UCSD-AML1 (cell line): ENCODE measurements around the gene ZNFX1.
A peak's percentile ranks its signal among the peaks of the same experiment; 100 is the strongest.
"Not testable (repeated sequence)": the region's sequence is repeated elsewhere in the genome, so short reads cannot be mapped to it uniquely, and the experiment has no call there.

Source experiments
- DNase-seq: peaks from one replicate; lab custom pipeline; 2025; ENCODE audit not compliant: unreplicated experiment; lab: John Stamatoyannopoulos, UW

The ZNFX1 gene

DNA sequence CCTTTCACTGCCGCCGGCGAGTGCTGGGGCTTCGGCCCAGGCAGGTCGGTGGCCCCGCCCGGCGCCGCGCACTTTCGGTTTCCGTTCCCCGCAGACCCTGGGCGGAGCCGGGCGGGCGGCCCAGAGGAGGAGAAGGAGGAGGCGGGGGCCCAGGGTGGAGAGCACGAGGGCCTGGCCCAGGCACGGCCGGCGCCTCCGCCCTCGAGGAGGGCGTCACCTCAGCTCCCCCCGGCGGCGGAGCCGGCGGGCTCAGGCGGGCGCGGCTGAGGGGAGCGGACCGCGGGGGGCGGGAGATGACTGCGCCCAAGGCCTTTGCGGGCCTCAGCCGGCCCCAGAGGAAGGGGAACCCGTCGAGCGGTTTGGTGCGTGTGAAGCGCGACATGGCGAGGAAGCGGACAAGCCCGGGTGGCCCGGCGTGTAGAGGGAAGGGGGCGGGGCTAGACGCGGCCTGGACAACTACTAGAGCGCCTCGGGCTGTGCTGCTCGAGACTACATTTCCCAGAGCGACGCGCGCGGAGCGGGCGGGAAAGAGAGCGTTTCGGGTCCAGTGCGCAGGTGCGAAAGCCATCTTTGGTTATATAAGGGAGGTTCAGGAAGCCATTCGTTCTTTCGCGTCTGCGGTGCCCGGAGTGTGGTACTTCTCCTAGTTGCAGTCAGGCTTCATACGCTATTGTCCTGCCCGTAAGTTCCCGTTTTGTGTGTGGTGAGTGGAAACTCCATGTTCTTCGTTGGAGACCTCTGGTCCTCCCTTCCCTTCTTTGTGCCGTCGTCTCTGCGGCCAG, at the start of gene ZNFX1:
Gene ZNFX1 (minus strand): TSS at position 22 of the 782 bp plus-strand sequence. CDS start 2,218 bp downstream, outside the sequence.
- peak; percentile 99 for DNase-seq

- no peak for DNase-seq
These were observed 48.2 kb upstream of the ZNFX1 start for GRCh38 chr20:49326026-49326425.

DNA sequence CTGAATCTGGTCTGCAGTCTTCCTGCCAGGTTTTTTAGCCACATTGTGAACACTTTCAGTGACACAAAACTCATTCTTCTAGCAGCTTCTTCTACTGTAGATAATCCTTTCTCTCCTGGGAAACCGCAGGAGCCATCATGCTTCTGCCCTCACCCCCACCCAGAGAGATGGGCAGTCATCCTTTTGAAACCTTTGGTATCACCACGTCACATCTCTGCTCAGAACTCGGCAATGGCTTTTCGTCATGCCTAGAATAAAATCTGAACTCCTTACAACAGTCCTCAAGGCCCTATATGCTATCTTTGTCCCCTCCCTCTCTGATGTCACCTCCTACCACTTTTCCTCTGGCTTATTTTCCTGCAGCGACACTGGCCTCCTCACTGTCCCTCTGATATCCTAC, 46.4 kb upstream of the ZNFX1 start:
- DNase-seq, result no peak

DNA sequence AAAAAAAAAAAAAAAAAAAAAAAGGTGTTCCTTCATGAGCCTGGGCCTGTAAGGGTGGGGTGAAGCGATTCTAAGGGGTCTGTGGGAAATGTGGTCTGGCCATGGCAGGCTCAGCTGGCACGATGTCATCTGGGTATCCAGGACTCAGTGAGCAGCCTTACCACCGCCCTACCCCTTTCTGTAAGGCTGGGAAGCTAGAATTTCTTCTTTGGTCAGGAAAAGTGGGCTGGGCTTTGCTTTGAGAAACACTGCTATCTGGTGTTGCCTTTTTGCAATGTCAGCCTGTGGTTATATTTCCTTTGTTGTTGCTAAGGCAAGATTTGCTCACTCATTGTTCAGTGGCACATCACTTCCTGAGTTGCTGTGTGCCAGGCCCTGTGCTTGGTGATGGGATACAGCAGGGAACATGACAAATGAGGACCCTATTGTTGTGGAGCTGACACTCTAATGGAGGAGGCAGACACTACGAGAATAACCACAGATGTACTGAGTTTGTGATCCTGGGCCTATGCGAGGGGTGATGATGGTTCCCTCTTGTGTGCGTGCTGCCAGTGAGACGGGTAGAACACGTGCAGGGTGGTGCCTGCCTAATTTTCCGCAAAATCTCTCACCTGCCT, 45.9 kb upstream of the ZNFX1 start:
- DNase-seq, result peak; percentile 58

DNA sequence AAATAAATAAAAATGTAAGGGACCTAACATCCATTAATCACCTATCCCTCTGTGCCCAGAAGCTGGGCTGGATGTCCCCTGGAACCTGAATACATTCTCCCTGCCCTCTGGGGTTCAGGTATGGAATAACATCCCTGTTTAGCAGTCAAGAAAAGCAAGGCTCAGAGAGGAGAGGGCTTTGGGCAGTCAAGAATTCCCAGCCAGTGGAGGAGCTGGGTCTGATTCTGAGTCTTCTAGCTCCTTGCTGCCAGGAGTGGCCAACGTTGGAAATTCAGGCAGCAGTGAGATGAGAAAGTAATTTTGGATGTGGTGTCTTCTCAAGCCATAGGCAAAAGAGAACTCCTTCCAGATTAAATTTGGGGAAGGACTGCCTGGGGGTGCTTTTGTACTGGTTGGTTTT, 42.6 kb upstream of the ZNFX1 start:
- peak; percentile 35 for DNase-seq

GRCh38 chr20:49319208-49319809, 41.5 kb upstream of the ZNFX1 start:
- DNase-seq, result no peak

DNA sequence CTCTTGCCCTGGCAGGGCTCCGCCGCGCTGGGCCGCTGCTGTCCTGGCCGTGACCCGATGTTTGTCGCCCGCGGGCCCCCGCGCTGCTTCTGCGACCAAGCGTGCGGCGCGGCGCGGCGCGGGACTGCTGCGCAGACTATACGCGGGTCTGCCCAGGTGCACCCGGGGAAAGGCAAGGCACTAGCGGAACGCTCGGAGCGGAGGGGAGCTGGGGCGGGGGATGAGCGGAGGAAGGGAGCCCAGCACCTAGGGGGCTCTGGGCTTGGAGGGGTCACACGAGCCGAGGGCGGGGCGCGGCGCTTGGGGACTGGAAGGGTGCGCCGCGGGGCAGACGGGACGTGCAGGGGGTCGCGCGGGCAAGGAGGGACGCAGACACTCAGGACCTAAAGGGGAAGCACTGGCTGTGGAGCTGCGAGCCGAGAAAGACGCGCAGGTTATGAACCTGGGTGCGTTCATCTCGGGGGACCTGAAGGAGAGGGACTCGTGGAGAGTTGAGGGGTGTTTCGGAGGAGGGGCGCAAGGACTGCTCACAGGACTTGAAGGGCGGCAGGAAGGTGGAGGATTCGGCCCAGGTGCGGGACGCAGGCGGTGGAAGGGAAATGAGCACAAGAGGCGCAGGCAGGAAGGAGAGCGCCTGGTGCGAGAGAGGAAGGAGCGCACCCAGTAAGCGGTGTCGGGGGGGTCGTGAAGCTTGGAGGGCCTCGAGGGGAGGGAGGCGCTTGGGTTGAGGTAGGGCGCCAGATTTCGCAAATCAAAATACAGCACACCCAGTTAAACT, 40.8 kb upstream of the ZNFX1 start:
- no peak for DNase-seq

- no peak for DNase-seq
These were observed 40.2 kb upstream of the ZNFX1 start for GRCh38 chr20:49318091-49318429.

GRCh38 chr20:49316704-49317103, 38.8 kb upstream of the ZNFX1 start:
- no peak for DNase-seq

DNA sequence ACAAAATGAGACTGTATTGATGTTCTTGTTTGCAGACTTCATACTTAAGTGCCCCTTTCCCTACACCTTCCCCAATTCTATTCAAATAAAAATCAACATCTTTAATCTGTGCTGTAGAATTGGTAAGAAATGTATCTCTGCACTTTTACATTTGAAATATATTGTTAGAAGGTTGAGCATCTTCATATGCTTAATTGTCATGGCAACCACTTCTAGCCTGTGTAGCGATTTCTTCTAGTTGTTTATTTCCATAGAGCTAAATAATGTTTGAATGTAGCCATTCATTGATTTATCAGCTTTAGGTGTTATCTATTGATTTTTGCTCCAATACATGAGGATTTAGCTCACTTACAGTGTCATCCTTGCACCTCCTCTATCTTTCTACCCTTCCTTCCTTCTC, 37.7 kb upstream of the ZNFX1 start:
- DNase-seq, result no peak

DNA sequence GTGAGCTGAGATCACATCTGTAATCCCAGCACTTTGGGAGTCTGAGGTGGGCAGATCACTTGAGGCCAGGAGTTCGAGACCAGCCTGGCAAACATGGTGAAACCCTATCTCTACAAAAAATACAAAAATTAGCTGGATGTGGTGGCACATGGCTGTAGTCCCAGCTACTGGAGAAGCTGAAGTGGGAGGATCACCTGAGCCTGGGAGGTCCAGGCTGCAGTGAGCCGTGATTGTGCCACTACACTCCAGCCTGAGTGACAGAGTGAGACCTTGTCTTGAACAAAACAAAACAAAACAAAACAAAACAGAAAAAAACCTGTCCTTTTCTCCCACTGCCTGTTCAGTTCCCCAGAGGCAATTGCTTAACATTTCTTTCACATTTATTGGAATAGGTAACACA, 36.2 kb upstream of the ZNFX1 start:
- DNase-seq, result not testable (repeated sequence)

GRCh38 chr20:49313283-49313682, 35.4 kb upstream of the ZNFX1 start:
- DNase-seq, result no peak

DNA sequence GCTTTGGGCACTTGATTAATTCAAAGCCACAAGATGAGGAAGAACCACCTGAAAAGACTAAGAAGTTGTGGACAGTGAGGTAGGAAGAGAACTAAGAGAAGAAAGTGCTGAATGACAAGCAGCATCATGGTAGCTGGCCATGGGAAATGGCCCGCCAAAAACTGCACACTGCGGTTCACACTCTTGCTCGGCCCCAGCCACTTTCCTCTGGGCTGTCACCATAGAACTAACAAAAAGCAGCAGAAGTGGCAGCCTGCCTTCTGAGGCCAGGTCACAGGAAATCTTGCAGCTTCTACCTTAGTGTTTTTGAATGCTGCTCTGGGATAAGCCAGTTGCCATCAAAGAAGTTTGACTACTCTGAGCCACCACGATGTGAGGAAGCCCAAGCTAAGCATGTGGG, 34.8 kb upstream of the ZNFX1 start:
- DNase-seq, result no peak

- no peak for DNase-seq
These were observed 32.8 kb upstream of the ZNFX1 start for GRCh38 chr20:49310705-49311104.

DNA sequence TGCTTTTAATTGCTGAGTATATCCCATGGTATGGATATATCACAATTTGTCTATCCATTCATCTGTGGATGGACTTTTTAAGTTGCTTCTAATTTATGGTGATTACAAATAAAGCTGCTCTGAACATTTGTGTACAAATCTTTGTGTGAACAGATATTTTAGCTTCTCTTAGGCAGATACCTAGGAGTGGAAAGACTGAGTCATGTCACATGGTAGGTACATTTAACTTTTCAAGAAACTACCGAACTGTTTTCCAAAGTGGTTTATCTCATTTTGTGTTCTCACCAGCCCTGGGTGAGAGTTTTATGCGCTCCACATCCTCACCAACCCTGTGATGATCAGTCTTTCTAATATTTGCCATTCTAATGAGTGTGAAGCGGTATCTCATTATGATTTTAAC, 31.0 kb upstream of the ZNFX1 start:
- no peak for DNase-seq

GRCh38 chr20:49306903-49307620, 29.2 kb upstream of the ZNFX1 start:
- DNase-seq, result no peak

- DNase-seq, result no peak
These were observed 25.3 kb upstream of the ZNFX1 start for GRCh38 chr20:49303065-49303552.

DNA sequence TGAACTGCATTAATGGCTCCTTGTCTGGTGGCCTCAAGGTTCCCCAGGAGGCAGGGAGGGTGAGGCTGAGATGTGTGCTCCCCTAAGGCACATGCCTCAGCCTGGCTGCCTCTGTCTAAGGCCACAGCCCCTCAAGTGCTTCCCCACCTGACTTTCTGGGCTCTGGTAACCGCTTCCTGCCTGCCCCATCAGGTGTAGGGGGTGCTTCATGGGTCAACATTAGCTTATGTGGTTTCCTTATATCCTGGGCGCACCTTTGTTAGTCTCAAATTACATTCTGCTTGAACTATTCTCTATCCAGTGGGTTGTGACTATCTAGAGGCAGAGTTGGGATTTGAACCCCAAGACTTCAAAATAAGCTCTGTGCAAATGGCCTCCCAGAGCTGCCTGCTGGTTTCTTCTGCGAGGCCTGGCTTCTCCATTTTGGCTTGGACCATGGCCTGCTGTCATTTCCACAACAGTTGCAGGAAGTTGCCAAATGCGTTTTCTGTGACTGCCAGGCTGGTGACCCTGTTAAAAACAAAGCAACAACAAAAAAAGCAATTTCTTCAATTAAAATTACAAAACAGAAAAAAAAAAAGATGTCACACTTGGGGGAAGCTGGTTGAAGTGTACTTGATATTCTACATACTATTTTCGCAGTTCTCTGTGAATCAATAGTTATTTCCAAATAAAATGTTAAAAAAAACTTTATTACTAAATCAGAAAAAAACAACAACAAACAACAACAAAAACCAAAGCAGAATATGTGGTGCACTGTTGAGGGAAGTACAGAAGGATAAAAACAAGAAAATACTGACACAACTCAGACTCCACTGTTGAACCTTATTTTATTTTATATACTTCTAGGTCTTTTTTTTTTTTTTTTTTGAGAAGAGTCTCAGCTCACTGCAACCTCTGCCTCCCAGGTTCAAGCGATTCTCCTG, 20.0 kb upstream of the ZNFX1 start:
- no peak for DNase-seq

DNA sequence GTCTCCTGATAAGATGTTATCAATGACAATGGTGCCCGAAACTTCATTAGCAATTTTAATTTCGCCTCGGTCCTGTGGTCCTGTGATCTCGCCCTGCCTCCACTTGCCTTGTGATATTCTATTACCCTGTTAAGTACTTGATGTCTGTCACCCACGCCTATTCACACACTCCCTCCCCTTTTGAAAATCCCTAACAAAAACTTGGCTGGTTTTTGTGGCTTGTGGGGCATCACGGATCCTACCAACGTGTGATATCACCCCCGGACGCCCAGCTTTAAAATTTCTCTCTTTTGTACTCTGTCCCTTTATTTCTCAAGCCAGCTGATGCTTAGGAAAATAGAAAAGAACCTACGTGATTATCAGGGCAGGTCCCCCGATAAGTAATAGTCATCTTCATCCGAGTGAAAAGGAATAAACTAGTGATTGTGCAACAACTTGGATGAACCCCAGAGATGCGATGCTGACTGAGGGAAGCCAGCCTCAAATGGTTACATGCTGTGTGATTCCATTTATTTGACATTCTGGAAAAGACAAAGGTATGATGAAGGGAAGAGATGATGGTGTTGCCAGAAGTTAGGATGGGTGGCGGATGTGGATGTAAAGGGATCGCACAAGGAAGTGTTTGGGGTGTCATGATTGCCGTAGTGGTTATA, 16.3 kb upstream of the ZNFX1 start:
- DNase-seq, result not testable (repeated sequence)
